Stimulated activated CD8-positive, alpha-beta memory T cell treated with anti-CD3 and anti-CD28 coated beads, Interleukin-15, amount 100 ng/mL, for 24 hours (primary cell): ENCODE results near the gene PARP16.

Source experiments
- DNase-seq: peaks from one replicate; pipeline ENCODE4 v3.0.0-alpha.2; 2020; ENCODE audit warnings: low read depth

The PARP16 gene

DNA sequence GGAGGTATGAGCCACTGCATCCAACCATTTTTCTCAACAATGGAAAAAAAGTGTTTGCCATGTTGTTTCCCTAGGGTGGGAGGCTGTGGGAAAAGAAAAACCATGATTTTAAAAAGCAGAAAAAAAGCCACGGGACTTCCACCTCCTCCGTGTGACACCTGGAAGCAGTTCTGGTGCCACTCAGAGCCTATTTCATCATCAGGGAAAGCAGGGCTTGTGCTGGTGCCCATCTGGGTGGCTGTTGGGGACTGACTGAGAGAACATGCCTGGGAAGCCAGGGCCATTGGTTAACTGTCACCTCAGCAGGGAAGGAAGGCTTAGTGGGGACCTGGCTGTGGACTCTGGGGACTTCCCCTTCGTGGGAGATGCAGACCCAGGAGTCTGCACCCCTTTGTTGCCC is 25.1 kb upstream of the PARP16 start:
- no peak for DNase-seq

DNA sequence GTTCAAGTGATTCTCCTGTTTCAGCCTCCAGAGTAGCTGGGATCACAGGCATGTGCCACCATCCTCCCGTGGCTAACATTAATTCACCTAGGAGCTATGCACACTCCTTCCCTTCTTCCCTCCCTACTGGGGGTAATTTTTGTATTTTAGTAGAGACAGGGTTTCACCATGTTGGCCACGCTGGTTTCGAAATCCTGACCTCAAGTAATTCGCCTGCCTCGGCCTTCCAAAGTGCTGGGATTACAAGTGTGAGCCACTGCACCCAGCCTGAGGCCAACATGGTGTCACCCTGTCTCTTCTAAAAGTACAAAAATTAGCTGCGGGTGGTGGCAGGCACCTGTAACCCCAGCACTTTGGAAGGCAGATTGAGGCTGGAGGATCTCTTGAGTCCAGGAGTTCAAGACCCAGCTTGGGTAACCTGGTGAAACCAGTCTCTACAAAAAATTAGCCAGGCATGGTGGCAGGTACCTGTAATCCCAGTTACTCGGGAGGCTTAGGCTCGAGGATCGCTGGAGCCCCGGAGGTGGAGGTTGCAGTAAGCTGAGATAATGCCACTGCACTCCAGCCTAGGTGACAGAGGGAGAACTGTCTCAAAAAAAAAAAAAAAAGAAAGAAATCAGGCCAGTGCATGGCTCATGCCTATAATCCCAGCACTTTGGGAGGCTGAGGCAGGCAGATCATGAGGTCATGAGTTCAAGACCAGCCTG is 23.9 kb upstream of the PARP16 start:
- DNase-seq: no peak

DNA sequence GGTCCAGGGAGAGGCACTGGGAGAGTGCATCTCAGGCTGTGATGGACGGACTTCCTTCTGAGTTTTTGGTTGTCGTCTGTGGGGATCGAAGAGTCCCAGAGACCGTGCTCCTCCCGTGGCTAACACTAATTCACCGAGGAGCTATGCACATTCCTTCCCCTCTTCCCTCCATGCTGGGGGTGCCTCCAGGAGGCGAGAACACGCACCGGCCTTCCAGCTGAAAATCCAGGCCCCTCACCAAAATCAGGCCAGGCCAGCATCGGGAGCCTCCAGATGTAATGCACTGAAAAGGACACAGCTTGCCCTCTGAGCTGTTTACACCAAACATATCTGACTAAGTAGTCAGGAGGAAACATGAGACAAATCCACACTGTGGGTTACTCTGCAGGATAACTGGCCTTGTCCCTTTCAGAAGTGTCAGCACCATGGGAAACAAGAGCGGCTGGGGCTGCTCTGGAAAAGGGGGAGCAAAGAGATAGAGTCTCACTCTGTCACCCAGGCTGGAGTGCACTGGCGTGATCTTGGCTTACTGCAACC is 23.3 kb upstream of the PARP16 start:
- no peak for DNase-seq

DNA sequence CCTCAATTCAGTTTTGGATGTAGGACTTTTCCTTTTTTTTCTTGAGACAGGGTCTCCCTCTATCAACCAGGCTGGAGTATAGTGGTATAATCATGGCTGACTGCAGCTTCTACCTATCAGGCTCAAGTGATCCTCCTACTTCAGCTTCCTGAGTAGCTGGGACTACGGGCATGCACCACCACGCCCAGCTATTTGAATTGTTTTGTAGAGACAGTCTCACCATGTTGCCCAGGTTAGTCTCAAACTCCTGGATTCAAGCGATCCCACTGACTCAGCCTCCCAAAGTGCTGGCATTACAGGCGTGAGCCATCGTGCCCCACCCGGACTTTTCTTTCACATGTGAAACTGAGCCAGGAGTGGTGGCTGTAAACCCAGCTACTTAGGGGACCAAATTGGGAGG is 21.3 kb upstream of the PARP16 start:
- no peak for DNase-seq

DNA sequence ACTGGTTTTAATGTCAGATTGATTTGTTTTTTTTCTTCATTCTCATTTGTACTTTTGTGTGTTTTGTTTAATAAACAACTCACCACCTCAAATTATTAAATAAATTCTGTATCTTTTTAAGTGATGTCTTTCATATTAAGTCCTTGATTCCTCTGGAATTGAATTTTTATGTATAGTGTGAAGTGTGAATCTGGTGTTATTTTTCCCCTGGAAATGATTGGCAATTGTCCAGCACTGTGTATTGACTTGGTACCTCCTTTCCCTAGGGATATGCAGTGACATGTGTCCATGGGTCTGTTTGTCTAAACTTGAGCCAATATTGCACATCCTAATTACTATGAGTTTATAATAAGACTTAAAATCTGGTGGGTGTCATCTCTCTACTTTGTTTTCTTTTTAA is 19.9 kb upstream of the PARP16 start:
- DNase-seq: no peak

DNA sequence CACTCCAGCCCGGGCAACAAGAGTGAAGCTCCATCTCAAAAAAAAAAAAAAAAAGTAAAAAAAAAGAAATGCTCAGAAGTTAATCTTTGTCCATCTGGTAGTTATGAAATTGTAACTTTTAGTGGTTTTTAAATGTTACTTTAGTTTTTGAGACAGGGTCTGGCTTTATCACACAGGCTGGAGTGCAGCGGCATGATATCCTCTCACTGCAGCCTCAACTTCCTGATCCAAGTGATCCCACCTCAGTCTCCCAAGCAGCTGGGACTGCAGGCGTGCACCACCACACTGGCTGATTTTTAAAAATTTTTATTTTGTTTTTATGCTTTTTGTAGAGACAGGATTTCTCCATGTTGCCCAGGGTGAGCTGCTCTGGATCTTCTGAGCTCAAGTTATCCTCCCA is 19.1 kb upstream of the PARP16 start:
- no peak for DNase-seq

DNA sequence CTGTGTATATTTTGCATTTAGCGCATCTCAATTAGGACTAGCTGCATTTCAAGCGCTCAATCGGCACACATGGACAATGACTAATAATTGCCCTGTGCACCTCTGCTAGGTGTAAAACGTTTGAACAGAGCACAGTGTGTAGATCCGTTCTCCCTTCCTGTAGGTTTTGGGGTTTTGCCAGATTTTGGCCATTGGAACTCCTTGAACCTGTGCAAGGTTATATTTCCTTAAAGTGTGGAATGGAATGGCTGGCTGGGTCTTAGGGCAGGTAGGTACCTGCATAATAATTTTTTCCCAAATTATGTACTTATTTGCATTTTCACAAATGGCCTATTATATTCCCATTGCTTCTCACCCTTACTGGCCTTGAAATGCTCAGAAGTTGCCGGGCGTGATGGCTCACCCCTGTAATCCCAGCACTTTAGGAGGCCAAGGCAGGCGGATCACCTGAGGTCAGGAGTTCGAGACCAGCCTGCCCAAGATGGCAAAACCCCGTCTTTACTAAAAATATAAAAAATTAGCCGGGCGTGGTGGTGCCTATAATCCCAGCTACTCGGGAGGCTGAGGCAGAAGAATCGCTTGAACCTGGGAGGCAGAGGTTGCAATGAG is 18.6 kb upstream of the PARP16 start:
- DNase-seq: no peak

DNA sequence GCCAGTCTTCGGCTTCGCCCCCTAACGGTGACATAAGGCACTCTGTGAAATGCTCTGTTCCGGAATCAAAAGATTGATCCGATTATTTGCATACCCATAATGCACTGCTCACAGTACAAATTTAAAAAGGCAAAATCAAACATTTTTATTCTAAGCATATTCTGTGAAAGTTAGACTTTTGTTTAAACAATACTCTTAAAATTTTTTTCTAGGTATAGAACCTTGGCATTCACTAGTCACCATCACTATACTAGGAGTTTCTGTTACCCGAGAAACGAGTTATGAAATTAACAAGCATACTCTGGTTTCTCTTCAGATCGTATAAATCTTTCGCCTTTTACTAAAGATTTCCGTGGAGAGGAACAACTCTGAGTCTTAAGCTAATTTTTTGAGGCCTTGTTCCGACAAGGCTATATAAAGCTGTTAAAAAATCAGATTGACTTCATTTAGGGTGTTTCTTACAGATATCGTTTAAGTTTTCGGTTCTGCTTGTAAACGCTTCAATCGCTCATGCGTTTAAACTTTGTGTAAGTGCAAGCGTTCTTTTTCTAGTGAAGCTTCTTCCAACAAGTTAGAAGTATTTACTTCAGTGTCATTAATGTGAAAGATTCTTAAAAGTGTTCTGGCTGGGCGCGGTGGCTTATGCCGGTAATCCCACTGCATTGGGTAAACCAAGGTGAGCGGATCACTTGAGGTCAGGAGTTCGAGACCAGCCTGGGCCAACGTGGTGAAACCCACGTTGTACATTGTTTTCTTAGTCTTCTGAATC is 17.9 kb upstream of the PARP16 start, which contains the start of gene RNU5B-1:
Gene RNU5B-1, plus strand, starts transcription at position 297 of the 769 bp plus-strand sequence.
- peak; percentile 60 for DNase-seq

DNA sequence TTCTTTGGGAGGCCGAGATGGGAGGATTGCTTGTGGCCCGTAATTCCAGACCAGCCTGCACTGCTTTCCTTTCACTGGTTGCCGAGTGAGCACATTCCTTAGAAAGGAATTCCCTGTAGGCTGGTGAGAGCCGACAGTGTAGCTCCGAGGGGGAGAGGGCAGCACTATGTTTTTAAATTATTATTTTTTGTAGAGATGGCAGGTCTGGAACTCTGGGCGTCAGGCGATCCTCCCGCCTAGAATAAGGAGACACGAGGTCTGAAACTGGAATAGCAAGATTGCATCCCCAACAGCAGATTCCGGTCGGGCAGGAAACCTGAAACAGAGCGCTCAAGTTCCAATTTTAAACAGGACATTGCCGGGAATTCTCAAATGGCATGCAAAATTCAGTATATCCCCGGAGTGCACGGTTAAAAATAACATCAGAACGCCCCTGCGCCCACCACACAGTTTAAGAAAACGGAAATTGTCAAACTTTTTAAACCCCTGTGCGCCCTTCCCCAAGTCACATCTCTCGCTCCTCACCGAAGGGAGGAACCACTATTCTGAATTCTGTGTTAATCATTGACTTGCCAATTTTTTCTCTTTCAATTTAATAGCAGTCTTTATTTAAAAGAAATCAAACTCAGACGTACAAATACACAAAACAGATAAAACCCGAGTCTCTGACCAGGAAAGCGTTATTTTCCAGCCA is 17.2 kb upstream of the PARP16 start:
- DNase-seq: no peak

DNA sequence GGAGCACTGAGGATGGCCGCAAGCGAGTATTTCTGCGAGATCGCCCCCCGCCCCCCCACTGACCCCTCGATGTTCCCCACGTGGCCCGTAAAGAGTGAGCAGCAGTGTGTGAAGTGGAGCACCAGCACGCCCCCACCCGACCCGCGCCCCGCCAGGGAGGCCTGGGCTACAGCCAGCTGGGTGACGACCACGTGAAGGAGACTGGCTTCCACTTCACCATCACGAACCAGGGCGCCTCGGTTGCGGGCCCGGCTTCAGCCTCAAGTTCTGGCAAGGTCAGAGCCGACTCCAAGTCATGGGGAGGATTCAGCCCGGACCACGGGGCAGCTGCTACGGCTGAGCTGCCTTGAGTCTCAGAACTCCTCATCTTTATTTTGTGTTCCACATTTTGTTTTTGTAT is 15.4 kb upstream of the PARP16 start:
- DNase-seq: no peak

DNA sequence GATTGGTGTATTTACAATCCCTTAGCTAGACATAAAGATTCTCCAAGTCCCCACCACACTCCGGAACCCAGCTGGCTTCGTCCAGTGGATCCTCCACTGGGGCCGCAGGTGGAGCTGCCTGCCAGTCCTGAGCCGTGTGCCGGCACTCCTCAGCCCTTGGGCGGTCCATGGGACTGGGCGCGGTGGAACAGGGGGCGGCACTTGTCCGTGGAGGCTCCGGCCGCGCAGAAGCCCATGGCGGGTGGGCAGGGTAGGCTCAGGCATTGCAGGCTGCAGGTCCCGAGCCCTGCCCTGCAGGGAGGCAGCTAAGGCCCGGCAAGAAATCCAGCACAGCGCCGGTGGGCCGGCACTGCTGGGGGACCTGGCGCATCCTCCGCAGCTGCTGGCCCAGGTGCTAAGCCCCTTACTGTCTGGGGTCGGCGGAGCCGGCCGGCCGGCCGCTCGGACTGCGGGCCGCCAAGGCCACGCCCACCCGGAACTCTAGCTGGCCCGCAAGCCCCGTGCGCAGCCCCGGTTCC is 14.3 kb upstream of the PARP16 start:
- no peak for DNase-seq

DNA sequence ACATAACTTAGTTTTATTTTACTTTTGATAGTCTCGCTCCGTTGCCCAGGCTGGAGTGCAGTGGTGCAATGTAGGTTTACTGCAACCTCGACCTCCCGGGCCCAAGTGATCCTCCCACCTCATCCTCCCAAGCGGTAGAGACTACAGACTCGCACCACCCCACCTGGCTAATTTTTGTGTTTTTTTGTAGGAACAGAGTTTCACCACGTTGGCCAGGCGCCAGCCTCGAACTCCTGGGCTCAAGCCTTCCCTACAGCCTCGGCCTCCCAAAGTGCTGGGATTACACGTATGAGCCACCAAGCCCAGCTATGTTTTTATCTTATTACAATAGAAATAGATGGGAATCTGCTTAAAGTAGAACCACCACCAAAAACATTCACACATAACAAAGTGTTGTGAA is 12.0 kb upstream of the PARP16 start:
- no peak for DNase-seq

DNA sequence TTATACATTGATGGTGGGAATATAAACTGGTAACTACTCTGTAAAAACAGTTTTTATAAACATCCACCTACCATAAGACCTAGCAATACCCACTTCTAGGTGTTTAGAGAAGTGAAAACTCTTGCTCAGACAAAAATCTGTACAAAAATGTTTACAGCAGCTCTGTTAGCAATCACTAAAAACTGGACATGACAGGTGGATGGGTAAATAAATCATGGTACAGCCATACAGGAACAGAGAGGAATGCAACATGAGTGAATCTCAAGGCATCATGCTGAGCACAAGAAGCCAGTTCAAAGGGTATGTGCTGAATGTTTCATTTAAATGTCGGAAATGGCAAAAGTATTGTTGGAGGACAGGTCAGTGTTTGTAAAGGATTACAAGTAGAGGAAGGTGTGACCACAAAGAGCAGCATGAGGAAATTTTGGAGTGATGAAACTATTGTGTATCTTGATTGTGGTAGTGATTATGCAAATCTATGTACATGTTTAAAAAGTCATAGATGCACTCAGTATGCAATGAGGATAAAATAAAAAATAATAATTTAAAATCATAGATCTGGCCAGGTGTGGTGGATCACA is 6.3 kb upstream of the PARP16 start:
- DNase-seq: no peak

DNA sequence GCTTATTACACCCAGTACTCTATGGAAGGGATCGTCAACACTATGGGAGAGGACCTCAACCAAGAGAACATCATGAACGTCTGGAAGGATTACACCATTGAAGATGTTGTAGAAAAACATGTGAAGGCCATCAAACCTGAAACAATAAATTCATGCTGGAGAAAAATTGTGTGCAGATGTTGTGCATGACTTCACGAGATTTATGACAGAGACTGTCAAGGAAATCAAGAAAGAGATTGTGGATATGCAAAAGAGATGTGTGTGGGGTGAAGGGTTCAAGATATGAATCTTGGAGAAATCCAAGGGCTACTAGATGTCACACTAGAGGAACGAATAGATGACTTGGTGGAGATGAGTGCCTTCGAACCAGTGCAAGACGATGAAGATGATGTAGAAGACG is 3.5 kb upstream of the PARP16 start:
- DNase-seq: no peak

DNA sequence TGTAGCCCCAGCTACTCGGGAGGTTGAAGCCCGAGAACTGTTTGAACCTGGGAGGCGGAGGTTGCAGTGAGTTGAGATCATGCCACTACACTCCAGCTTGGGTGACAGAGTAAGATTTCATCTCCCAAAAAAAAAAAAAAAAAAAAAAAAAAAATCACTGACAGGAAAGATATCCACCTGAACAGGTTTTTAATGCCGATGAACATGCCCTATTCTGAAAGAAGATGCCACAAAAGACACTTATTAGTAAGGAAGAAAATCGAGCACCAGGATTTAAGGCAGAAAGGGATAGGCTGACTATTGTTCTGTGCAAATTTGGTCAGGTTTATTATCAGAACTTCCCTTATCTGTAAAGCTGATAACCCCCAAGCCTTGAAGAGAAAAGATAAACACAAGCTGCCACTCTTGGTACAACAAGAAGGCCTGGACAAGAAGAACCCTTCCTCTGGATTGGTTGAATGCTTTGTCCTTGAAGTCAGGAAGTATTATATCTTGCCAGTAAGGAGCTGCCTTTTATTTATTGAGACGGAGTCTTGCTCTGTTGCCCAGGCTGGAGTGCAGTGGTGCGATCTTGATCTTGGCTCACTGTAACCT is 2.7 kb upstream of the PARP16 start:
- no peak for DNase-seq

DNA sequence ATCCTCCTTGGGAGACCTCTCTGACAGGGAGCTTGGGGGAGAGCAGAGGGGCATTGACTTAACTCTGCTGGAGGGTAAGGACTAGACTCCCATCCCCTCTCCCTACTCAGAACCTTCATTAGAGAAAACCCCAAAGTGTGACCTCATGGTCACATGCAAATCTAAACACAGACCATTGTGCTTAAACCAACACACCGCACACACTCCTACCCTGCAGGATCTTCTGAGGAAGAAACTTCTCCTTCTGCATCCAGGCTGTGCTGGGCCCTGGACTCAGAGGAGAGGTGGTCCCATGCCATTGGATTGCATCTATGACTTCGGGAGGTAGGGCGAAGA is 805 bp upstream of the PARP16 start:
- no peak for DNase-seq

DNA sequence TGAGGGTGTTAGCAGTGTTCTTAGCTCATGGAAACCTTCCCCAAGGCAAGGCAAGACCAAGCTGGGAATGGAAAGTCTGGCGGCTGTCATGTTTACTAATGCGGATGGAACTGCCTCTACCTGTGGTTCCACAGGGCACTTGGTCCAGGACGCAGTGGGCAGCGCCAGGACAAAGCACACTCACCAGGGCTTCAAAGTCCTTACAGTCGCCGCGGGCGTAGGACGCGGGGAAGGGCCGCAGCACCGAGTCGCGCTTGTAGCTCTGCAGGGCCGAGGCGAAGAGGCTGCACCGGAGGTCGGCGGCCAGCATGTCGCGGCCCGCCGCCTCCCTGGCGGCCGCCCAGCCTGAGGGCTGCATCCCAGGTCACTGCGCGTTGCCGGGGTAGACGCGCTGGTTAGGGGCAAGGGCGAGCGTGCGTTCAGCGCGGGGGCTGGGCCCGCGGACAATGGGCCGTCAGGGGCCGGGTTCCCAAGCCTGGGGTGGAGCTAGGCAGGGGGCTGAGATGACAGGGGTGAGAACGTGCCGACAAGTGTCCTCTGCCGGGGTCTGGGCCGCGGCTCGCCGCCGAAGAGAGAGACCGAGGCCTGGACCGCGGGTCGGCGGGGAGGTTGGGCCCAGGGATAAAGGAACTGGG is 497 bp downstream of the PARP16 start:
- DNase-seq: no peak

DNA sequence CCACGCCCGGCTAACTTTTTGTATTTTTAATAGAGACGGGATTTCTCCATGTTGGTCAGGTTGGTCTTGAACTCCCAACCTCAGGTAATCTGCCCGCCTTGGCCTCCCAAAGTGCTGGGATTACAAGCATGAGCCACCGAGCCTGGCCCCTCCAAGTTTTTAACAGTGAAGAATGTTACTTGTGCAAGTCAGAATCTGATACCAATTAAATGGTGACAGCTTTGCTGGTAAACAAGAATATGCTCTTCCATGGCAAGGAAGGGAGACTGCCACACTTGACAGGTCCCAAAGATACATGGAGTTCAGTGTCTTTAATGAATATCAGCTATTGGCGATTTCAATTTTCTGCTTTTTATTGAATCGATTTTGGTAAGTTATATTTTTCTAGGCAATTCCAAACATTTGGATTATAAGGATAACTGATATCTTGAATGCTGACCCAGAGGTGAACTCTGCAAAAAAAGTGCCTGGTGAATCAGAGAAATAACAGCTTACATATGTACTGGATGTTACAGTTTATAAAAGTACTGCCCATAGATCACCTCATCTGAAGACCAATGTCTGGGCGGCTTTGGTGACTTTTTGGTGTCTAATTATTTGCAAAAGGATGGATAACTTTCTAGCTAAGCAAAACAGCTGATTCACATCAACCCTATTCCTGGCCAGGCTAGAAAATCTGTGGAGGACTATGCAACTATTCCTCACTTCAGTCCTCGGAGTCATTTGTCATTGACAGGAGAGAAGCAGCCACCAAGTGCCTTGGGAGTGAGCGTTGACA is 1.2 kb downstream of the PARP16 start:
- DNase-seq: no peak

DNA sequence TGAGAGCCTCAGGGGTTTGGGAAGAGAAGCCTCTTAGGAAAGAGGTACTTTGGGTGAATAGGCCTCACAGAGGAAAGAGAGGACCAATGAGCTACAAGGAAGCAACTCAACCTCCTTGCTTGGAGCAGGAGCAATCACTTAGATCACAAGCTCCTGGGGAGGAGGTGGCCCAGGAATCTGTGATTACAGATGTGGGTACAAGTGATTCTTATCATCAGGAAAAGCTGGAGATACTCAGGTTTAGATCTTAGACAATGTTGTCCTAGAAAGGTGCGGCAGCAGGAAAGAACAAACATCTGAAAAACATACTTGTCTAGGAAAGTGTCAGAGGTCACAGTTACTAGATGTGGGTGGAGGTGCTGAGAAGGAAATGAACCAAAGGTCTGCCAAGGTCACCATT is 8.2 kb downstream of the PARP16 start:
- no peak for DNase-seq

DNA sequence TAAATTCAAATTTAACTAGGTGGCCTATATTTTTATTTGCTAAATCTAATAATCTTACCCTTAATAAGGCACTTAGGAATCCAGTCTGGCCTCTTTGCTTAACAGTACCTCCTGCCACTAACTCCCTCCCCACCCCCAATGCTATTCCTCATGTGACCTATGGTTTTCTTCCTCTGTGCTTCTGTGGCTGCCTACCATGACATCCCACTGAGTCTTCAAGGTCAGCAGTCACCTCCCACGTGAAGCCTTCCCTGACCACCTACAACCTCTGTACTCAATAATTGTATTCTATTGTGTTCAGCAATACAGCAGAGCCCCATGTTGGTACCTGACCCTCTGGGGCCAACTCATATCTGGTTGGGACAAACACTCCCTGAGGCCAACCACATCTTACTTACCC is 9.7 kb downstream of the PARP16 start:
- no peak for DNase-seq
